ENCODE results near the gene STUB1. TPM values are rescaled to one million over a fixed set of nuclear protein-coding genes. Genes with fewer than 3 reads are reported as not detected.

Gene STUB1
- total and polyA plus RNA-seq, 4 donors: 32.4 to 74.4 (median 50.2) TPM

- Histone ChIP-seq H3K4me3 (ENCODE audit: low read depth in 1 of 3, low read length in 3 of 3) (no peak overlapping the region), H3K27me3 (ENCODE audit: control insufficient read depth in 4 of 4, insufficient read depth in 4 of 4, low read length in 3 of 4) (peaks cover 2 to 12% (median 6%) of the 10 kb centered on the region in 4 donors), H3K4me1 (ENCODE audit: control insufficient read depth in 4 of 4, insufficient read depth in 4 of 4, low read length in 3 of 4) (peaks cover 14 to 30% (median 24%) of the 10 kb centered on the region in 4 donors), H3K36me3 (ENCODE audit: control insufficient read depth in 4 of 4, insufficient read depth in 3 of 4, low read depth in 1 of 4, low read length in 3 of 4) (peaks cover 0 to 2% (median 0%) of the 10 kb centered on the region in 4 donors), H3K9ac (ENCODE audit: low read depth in 1 of 2, low read length in 2 of 2) (no peak overlapping the region), H3K27ac (ENCODE audit: low read depth in 1 of 2, low read length in 2 of 2) (no peak overlapping the region), H3K9me3 (ENCODE audit: control insufficient read depth in 4 of 4, low read length in 3 of 4) (no peaks in the 10 kb centered on the region)
- TF ChIP-seq NR2F2 (IDR thresholded peaks at IDR 0.05) (no peak), FOXA2 (IDR thresholded peaks at IDR 0.05) (no peak), EGR1 (IDR thresholded peaks at IDR 0.05; ENCODE audit: low read depth in 2 of 2) (no peak), RXRA (IDR thresholded peaks at IDR 0.05) (no peak), RAD21 (IDR thresholded peaks at IDR 0.05) (no peak), JUND (IDR thresholded peaks at IDR 0.05) (no peak), TAF1 (conservative IDR thresholded peaks at IDR 0.05) (no peak), GABPA (IDR thresholded peaks at IDR 0.05 in 1 of 2, conservative IDR thresholded peaks at IDR 0.05 in 1 of 2) (no peak), FOXA1 (IDR thresholded peaks at IDR 0.05) (no peak), HNF4G (IDR thresholded peaks at IDR 0.05) (no peak), SP1 (IDR thresholded peaks at IDR 0.05) (no peak), HNF4A (conservative IDR thresholded peaks at IDR 0.05) (no peak), YY1 (IDR thresholded peaks at IDR 0.05) (no peak), ZBTB33 (IDR thresholded peaks at IDR 0.05) (no peak)
- TF ChIP-seq, protein P1, sequence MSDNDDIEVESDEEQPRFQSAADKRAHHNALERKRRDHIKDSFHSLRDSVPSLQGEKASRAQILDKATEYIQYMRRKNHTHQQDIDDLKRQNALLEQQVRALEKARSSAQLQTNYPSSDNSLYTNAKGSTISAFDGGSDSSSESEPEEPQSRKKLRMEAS (IDR thresholded peaks at IDR 0.05): no peak
- TF ChIP-seq, protein P2, sequence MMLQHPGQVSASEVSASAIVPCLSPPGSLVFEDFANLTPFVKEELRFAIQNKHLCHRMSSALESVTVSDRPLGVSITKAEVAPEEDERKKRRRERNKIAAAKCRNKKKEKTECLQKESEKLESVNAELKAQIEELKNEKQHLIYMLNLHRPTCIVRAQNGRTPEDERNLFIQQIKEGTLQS (IDR thresholded peaks at IDR 0.05): no peak
- TF ChIP-seq, protein P3, sequence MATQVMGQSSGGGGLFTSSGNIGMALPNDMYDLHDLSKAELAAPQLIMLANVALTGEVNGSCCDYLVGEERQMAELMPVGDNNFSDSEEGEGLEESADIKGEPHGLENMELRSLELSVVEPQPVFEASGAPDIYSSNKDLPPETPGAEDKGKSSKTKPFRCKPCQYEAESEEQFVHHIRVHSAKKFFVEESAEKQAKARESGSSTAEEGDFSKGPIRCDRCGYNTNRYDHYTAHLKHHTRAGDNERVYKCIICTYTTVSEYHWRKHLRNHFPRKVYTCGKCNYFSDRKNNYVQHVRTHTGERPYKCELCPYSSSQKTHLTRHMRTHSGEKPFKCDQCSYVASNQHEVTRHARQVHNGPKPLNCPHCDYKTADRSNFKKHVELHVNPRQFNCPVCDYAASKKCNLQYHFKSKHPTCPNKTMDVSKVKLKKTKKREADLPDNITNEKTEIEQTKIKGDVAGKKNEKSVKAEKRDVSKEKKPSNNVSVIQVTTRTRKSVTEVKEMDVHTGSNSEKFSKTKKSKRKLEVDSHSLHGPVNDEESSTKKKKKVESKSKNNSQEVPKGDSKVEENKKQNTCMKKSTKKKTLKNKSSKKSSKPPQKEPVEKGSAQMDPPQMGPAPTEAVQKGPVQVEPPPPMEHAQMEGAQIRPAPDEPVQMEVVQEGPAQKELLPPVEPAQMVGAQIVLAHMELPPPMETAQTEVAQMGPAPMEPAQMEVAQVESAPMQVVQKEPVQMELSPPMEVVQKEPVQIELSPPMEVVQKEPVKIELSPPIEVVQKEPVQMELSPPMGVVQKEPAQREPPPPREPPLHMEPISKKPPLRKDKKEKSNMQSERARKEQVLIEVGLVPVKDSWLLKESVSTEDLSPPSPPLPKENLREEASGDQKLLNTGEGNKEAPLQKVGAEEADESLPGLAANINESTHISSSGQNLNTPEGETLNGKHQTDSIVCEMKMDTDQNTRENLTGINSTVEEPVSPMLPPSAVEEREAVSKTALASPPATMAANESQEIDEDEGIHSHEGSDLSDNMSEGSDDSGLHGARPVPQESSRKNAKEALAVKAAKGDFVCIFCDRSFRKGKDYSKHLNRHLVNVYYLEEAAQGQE (IDR thresholded peaks at IDR 0.05): no peak
- TF ChIP-seq, protein P4, sequence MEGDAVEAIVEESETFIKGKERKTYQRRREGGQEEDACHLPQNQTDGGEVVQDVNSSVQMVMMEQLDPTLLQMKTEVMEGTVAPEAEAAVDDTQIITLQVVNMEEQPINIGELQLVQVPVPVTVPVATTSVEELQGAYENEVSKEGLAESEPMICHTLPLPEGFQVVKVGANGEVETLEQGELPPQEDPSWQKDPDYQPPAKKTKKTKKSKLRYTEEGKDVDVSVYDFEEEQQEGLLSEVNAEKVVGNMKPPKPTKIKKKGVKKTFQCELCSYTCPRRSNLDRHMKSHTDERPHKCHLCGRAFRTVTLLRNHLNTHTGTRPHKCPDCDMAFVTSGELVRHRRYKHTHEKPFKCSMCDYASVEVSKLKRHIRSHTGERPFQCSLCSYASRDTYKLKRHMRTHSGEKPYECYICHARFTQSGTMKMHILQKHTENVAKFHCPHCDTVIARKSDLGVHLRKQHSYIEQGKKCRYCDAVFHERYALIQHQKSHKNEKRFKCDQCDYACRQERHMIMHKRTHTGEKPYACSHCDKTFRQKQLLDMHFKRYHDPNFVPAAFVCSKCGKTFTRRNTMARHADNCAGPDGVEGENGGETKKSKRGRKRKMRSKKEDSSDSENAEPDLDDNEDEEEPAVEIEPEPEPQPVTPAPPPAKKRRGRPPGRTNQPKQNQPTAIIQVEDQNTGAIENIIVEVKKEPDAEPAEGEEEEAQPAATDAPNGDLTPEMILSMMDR (IDR thresholded peaks at IDR 0.05; ENCODE audit: low read depth, low read length, missing input control): no peak
- WGBS: 67% methylated on average over 10 of the region's 10 CpGs
- no peak for DNase-seq (ENCODE audit: low spot score)
Measured at GRCh38 chr16:692356-693108, 12.3 kb downstream of the STUB1 start.

All from liver (tissue), 9 donors.